ENCODE measurements around the gene TDRD12.
"Not testable (repeated sequence)": the region's sequence is repeated elsewhere in the genome, so short reads cannot be mapped to it uniquely, and the experiment has no call there.

The TDRD12 gene

GRCh38 chr19:32837531-32837930, 118.0 kb downstream of the TDRD12 start:
- no peak for DNase-seq (ENCODE audit: low read depth)
- TF ChIP-seq CTCF (IDR thresholded peaks at IDR 0.05; ENCODE audit: low read length, missing control alignments): no peak
- no peak overlapping the region for H3K4me3 ChIP-seq (replicated peaks; ENCODE audit: low read depth, low read length)

GRCh38 chr19:32842061-32842460, 122.5 kb downstream of the TDRD12 start:
- no peak for TF ChIP-seq CTCF (IDR thresholded peaks at IDR 0.05; ENCODE audit: low read length, missing control alignments)
- DNase-seq (ENCODE audit: low read depth): no peak
- H3K4me3 ChIP-seq (replicated peaks; ENCODE audit: low read depth, low read length): no peak overlapping the region

GRCh38 chr19:32843716-32844245, 124.2 kb downstream of the TDRD12 start:
- no peak for DNase-seq (ENCODE audit: low read depth)
- no peak overlapping the region for H3K4me3 ChIP-seq (replicated peaks; ENCODE audit: low read depth, low read length)
- TF ChIP-seq CTCF (IDR thresholded peaks at IDR 0.05; ENCODE audit: low read length, missing control alignments): no peak

- H3K4me3 ChIP-seq (replicated peaks; ENCODE audit: low read depth, low read length); DNase-seq (ENCODE audit: low read depth): not testable (repeated sequence)
Measured at GRCh38 chr19:32848035-32848434, 128.5 kb downstream of the TDRD12 start.

- no peak for TF ChIP-seq CTCF (IDR thresholded peaks at IDR 0.05; ENCODE audit: low read length, missing control alignments)
- no peak for DNase-seq (ENCODE audit: low read depth)
- no peak overlapping the region for H3K4me3 ChIP-seq (replicated peaks; ENCODE audit: low read depth, low read length)
Measured at GRCh38 chr19:32852216-32852615, 132.6 kb downstream of the TDRD12 start.

GRCh38 chr19:32856818-32857217, 137.3 kb downstream of the TDRD12 start:
- DNase-seq (ENCODE audit: low read depth); H3K4me3 ChIP-seq (replicated peaks; ENCODE audit: low read depth, low read length): not testable (repeated sequence)

GRCh38 chr19:32857584-32857983, 138.0 kb downstream of the TDRD12 start:
- no peak for DNase-seq (ENCODE audit: low read depth)
- TF ChIP-seq CTCF (IDR thresholded peaks at IDR 0.05; ENCODE audit: low read length, missing control alignments): no peak
- no peak overlapping the region for H3K4me3 ChIP-seq (replicated peaks; ENCODE audit: low read depth, low read length)

GRCh38 chr19:32858155-32858554, 138.6 kb downstream of the TDRD12 start:
- no peak for DNase-seq (ENCODE audit: low read depth)
- no peak for TF ChIP-seq CTCF (IDR thresholded peaks at IDR 0.05; ENCODE audit: low read length, missing control alignments)
- no peak overlapping the region for H3K4me3 ChIP-seq (replicated peaks; ENCODE audit: low read depth, low read length)
